RCC 7860 (cell line): ENCODE measurements around the gene TEX54.
"Not testable (repeated sequence)": the region's sequence is repeated elsewhere in the genome, so short reads cannot be mapped to it uniquely, and the experiment has no call there.

Experiments used
- DNase-seq: peaks from one replicate; pipeline ENCODE4 v3.0.0-alpha.2; 2015; ENCODE audit warnings: low spot score
- FAIRE-seq: peaks from 2 replicates; lab custom pipeline; 2012; peaks lifted over from hg19 to GRCh38; lab: Jason Lieb, UNC

The TEX54 gene

DNA sequence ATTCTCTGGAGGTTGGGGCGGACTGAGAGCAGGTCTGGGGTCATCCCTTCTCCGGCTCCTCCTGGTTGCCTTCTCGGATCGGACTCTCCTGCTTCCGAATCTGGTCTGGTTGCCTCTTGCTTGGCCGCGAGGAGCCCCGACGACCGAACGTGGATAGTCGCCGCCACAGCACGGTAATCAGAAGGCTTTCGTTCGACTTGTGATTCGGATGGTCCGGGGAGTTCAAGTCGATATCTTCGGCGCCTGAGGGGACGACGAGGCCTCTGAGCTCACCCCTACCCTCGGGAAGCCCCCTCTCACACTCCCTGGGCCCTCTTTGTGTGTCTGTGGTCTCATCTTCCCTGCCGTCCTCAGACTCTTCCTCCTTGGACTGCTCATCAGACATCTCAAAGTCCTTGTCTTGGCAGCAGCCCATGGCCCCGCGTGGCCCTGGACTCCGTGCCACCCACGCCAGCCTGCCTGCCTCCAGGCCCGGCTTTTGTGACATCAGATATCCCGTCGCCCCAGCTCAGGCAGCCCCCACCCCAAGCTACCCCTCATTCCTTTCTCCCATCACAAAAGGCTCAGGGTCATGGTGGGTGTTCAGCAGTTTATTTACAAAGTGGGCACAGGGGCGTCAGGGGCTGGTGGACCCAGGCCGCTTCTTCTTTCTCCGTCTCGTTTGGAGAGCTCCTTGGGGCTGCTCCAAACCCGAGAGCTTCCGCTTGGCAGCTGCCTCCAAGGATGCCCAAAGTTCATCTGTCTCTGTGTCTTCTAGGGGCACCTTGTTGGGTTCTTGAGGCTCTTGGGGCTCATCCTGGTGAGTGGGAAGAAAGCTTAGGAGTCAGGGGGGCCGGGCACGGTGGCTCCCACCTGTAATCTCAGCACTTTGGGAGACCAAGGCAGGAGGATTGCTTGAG is at the start of gene TEX54:
Gene TEX54 (minus strand): TSS at position 506 of the 899 bp plus-strand sequence.
- DNase-seq, result no peak
- FAIRE-seq, result no peak

DNA sequence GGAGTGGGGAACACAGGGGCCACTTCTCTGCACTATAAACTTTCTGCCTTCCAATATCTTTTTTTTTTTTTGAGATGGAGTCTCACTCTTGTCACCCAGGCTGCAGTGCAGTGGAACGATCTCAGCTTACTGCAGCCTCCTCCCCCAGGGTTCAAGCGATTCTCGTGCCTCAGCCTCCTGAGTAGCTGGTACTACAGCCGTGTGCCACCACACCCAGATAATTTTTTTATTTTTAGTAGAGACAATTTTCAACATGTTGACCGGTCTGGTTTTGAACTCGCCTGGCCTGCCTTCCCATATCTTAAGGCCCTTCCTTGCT is 49.7 kb upstream of the TEX54 start:
- FAIRE-seq, result no peak
- DNase-seq, result no peak

DNA sequence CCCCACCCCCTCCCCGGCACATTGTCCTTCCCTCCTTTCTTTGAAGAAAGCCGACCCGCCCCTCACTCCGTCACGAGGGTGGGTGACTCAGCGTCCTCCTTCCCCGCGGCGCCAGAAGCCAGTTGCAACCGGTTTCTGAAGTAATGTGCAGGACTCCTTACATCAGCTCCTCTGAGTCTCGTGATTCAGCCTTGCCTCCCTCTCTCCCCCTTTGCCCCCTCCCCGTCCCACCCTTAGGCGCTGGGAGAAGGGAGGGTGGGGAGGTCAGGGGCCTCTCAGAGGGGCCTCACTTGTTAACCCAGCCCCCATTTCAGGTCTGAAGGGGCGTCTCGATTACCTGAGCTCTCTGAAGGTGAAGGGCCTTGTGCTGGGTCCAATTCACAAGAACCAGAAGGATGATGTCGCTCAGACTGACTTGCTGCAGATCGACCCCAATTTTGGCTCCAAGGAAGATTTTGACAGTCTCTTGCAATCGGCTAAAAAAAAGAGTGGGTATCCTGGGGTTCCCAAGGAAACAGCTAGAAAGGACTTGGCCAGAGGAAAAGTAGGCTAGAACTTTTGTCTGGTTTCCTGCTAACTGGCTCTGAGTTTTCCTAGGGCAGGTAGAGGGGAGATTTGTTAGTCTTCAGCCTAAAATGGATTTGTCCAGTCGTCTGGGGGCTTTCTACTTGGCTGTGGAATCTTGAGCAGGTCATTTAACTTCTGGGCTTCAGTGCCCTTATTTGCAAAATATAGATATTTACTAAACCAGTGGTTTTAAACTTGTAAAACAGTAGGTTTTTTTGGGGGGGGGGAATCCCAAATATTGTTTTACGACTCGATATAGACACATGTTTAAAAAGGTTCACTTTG is 49.2 kb upstream of the TEX54 start:
- DNase-seq (peak; percentile 90), FAIRE-seq (no peak)

DNA sequence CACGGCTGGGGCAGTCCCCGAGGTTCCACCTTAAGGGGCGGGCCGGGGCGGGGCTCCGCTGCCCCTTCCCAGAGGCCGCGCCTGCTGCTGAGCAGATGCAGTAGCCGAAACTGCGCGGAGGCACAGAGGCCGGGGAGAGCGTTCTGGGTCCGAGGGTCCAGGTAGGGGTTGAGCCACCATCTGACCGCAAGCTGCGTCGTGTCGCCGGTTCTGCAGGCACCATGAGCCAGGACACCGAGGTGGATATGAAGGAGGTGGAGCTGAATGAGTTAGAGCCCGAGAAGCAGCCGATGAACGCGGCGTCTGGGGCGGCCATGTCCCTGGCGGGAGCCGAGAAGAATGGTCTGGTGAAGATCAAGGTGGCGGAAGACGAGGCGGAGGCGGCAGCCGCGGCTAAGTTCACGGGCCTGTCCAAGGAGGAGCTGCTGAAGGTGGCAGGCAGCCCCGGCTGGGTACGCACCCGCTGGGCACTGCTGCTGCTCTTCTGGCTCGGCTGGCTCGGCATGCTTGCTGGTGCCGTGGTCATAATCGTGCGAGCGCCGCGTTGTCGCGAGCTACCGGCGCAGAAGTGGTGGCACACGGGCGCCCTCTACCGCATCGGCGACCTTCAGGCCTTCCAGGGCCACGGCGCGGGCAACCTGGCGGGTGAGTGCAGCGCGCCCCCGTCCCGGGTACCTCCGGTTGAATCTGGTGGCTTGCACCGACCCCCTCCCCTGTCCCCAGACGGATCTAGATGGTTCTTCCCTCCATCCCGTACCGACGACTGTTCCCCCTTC is 48.4 kb upstream of the TEX54 start, which contains the start of gene SLC3A2:
Gene SLC3A2 (plus strand): TSS at position 94 of the 776 bp plus-strand sequence. CDS start 128 bp downstream, at position 222.
- FAIRE-seq (no peak), DNase-seq (peak; percentile 74)

DNA sequence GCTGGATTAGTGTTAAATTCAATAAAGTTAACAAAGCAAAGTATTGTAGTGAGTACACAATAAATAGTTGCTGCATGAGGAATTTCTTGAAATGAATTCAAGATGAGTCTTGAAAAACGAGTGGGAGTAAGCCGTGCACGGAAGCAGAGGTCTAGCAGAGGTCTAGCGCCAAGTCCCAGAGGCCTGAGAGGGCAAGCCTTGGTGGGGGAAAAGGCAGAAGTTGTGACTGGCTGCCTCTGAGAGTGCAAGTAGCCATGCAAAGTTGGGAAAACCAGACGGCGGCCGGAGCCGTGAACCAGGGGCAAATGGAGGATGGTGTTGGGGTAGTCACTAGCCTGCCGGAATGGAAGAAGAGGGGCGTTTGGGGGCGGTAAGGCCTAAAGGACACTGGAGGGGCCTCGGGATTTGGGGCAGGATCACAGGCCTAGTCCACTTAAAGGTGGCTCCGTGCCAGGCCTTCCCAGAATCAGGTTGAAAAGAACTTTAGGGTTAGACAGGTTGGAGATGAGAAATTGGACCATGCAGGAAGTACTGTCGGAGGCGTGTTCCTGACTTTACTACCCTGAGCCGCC is 47.7 kb upstream of the TEX54 start:
- DNase-seq (peak; percentile 58), FAIRE-seq (no peak)

DNA sequence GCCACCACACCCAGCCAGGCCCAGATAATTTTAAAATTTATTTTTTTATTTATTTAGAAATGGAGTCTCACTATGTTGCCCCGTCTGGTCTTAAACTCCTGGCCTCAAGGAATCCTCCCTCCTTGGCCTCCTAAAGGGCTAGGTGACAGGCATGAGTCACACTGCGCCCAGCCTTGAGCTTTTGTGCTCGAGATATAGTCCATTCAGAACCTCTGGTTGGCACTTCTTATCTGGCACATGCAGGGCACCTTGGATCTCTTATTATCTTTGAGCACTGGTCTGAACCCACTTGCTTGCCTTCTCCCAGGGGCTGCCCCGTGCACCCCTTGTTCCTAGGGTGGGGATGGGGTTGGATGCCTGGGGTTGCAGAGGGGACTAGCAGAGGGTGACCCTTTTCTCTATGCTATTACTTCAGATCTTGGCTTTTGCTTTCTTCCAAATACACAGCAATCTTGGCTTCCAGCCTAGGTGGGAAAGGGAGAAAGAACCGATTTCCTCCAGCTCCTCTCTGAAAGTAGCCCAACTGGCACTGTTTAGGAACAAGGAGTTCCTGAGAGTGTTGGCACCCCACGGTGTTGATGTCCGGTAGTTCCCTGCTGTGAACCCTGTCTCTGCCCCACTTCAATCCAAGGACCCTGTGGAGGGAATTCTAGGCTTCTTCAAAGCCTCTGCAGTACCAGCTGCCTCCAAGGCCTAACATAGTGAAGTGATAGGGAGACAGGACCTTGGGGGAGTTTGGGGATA is 46.8 kb upstream of the TEX54 start:
- FAIRE-seq, result no peak
- no peak for DNase-seq

DNA sequence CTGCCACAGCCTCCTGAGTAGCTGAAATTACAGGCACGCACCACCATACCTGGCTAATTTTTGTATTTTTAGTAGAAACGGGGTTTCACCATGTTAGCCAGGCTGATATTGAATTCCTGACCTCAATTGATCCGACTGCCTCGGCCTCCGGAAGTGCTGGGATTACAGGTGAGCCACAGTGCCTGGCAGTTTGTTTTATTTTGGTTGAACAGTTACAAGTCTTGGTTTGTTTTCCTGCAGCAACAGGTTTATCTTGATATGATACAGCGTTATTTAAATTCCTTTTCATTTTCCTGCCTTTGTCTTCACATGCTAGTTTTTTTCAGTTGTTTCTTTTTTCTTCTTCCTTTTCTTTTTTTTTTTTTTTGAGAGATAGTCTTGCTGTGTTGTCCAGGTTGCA is 44.1 kb upstream of the TEX54 start:
- FAIRE-seq (no peak), DNase-seq (no peak)

DNA sequence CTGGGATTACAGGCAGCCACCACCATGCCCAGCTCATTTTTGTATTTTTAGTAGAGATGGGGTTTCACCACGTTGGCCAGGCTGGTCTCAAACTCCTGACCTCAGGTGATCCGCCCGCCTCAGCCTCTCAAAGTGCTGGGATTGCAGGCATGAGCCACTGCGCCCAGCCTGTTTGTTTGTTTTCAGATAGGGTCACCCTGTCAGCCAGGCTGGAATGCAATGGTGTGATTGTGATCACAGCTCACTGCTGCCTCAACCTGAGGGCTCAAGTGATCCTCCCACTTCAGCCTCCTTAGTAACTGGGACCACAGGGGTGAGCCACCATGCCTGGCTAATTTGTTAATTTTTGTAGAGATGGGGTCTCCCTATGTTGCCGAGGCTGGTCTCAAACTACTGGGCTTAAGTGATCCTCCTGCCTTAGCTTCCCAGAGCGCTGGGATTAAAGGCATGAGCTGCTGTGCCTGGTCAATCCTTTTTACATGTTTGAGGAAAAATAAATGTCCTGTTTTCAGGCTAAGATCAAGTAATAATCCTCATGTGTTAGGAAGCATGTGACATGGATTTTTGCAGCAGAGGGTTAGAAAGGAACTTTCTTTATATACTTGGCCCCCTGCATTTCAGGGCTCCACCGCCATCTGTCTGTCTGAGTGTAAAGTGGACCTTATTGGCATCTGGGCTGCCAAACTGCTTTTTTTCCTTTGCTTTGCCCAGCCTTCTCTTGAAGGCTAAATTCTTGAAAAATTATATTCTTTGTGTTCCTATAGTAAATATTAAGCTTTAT is 43.2 kb upstream of the TEX54 start:
- DNase-seq, result no peak
- FAIRE-seq, result no peak

DNA sequence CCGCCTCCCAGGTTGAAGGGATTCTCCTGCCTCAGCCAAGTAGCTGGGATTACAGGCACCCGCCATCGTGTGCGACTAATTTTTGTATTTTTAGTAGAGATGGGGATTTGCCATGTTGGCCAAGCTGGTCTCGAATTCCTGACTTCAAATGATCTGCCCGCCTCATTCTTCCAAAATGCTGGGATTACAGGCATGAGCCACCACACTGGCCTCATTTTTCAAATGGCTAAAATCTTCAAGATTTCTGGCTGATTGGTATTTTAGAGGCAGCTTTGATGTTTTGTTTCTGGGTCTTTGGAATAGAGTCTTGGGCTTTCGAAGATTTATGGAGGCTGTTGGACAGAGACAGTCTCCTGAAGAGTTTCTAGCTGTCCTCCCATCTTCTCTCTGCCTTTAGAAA is 42.2 kb upstream of the TEX54 start:
- no peak for DNase-seq
- no peak for FAIRE-seq

DNA sequence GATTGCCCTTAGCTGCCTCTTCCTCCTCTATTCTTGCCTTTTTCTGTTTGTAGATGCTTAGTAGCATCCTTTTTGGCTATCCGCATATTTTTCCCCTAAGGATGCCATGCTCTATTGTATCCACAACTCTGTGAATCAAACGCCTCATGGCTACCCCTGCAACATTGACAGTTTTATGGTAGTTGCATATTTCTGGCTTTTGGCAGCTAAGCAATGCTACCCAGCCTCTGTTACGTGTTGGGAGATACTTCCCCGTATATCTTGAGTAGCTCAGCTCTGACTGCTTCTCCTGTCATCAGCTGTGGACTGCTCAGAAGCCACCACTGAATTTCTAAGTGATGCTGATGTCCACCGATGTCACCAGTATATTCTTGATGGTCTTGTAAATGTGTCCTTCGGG is 33.0 kb upstream of the TEX54 start:
- no peak for DNase-seq
- FAIRE-seq, result no peak

DNA sequence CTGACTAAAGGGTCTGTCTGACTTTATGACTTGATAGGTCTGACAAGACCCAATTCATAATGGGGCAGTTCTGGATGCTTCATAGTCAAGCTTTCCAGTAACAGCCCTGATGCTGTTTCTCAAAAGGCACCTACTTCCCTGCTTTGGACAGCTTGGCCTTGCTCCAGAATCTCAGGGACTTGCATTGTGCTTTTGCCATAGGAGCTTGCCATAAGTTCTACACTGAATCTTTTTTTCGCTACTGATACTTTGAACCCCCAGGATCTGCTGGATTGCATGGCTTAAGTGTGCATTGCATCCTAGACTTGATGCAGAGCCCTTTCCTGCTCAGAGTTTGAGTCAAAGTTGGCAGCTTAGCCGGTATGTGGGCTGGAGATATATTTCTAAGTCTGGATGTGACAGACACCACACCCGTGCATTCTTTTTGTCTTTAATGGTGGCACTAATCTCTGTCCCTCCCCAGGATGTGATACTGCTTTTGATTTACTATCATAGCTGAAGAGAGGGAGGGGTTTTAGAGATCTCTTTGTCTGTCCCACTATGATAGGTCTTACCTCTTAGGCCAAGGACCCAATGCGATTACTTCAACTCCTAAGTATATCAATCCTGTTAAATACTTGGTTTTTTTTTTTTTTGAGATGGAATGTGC is 31.2 kb upstream of the TEX54 start:
- DNase-seq (no peak), FAIRE-seq (no peak)

DNA sequence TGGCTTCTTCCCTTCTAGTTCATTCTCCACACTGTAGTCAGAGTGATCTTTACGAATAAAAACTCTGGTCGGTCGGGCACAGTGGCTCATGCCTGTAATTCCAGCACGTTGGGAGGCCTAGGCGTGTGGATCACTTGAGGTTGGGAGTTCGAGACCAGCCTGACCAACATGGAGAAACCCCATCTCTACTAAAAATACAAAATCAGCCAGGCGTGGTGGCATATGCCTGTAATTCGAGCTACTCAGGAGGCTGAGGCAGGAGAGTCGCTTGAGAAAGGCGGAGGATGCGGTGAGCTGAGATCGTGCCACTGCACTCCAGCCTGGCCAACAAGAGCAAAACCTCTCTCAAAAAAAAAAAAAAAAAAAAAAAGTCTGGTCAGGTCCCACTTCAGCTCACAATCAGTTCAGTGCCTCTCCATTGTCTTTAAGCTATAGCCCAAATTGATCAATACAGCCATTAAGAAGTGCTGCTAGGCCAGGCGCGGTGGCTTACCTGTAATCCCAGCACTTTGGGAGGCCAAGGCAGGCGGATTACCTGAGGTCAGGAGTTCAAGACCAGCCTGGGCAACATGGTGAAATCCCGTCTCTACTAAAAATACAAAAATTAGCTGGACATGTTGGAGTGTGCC is 29.0 kb upstream of the TEX54 start:
- FAIRE-seq, result not testable (repeated sequence)

DNA sequence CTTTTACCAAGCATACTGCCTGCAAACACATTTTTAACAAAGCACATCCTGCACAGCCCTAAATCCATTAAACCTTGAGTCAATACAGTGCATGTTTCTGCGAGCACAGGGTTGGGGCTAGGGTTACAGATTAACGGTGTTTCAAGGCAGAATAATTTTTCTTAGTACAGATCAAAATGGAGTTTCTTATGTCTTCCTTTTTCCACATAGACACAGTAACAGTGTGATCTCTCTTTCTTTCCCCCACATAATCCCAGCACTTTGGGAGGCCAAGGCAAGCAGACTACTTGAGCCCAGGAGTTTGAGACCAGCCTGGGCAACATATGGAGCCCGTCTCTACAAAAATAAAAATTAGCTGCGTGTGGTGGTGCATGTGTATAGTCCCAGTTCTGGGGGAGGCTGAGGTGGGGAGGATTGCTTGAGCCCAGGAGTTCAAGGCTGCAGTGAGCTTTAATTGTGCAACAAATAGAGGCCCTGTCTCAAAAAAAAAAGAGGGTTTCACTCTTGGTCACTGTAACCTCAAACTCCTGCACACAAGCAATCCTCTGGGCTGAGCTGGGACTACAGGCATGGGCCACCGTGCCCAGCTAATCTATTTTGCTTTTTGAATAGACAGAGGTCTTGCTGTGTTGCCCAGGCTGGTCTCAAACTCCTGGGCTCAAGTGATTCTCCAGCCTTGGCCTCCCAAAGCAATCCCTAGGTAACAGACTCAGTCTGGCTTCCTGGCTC is 28.4 kb upstream of the TEX54 start:
- DNase-seq, result no peak
- no peak for FAIRE-seq

More for the DNA sequence above, 29.0 kb upstream of the TEX54 start:
- not testable (repeated sequence) for DNase-seq

DNA sequence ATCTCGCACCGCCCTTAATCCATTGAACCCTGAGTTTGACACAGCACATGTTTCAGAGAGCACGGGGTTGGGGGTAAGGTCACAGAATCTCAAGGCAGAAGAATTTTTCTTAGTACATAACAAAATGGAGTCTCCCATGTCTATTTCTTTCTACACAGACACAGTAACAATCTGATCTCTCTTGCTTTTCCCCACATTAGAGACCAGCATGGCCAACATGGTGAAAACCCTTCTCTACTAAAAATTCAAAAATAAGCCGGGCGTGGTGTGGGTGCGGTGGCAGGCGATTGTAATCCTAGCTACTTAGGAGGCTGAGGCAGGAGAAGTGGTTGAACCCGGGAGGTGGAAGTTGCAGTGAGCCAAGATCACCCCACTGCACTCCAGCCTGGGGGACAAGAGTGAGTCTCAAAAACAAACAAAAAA is 26.7 kb upstream of the TEX54 start:
- not testable (repeated sequence) for FAIRE-seq

DNA sequence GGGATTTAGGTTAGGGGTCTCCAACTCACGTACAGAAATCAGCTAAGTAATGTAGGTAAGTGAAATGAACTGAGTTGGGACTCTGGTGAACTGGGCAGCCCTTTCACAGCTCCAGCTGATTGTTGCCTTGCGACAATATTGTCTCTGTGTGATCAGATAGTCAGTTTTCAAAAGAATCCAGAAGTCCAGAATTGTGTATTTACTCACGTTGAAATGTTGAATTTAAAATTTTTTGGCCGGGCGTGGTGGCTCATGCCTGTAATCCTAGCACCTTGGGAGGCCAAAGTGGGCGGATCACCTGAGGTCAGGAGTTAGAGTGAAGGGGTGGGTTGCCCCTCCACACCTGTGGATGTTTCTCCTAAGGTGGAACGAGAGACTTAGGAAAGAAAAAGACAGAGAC is 25.6 kb upstream of the TEX54 start:
- DNase-seq, result no peak
- no peak for FAIRE-seq

More for the DNA sequence above, 26.7 kb upstream of the TEX54 start:
- not testable (repeated sequence) for DNase-seq

DNA sequence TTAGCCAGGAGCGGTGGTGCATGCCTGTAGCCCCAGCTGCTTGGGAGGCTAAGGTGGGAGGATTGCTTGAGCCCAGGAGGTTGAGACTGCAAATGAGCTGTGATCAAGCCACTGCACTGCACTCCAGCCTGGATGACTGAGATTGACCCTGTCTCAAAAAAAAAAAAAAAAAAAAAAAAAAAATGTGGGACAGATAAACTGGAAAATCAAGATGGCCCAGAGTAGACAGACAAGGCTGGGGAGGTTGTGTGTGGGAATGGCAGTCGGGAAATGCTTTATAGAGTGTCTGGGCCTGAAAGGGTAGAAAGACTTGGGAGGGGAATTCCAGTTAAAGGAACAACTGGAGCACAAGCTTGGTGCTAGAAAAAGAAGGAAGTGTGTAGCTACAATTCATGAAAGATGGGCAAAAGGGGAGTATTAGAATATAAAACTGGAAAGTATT is 24.9 kb upstream of the TEX54 start:
- FAIRE-seq (no peak), DNase-seq (peak; percentile 20)

DNA sequence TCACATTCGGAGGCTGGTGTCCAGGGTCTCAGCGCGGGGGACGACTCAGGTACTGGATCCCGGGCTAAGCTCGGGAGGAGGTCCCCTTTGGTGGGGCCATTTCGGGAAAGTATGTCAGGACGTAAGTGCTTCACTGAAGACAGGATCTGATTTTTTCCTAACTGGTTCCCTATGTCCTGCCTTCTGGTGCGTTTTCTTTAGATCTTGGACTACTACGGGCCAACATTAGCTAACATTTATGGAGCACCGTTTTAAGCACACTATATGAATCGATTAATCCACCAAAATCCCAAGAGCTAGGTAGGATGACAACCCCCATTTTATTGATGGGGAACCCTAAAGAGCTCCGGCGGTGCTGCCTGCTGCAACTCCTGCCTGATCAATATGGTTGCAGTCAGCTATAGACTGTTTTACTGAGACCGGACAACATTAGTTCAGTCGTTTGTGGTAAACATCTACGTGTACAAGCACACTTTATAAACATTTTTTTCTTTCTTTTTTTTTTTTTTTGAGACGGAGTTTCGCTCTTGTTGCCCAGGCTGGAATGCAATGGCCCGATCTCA is 23.8 kb upstream of the TEX54 start:
- no peak for DNase-seq
- FAIRE-seq, result no peak
